Activated effector memory CD4-positive, alpha-beta T cell treated with anti-CD3 and anti-CD28 coated beads, Interleukin-2, amount 50 U/mL, for 16 hours (primary cell): ENCODE data around the gene TXNDC2.
"Not testable (repeated sequence)": the region's sequence is repeated elsewhere in the genome, so short reads cannot be mapped to it uniquely, and the experiment has no call there.

Source experiments
- DNase-seq: peaks from one replicate; pipeline ENCODE4 v3.0.0-alpha.2; 2020

The TXNDC2 gene

GRCh38 chr18:9885170-9886004 is at the start of gene TXNDC2:
Gene TXNDC2, plus strand, starts transcription at chr18:9885973. Its CDS starts 708 bp downstream, at chr18:9886681.
- DNase-seq: no peak

GRCh38 chr18:9838144-9838877 is 47.5 kb upstream of the TXNDC2 start:
- no peak for DNase-seq

GRCh38 chr18:9839211-9839610 is 46.6 kb upstream of the TXNDC2 start:
- DNase-seq: no peak

GRCh38 chr18:9839853-9840252 is 45.9 kb upstream of the TXNDC2 start:
- no peak for DNase-seq

- no peak for DNase-seq
Observed at GRCh38 chr18:9841752-9842151, 44.0 kb upstream of the TXNDC2 start.

- no peak for DNase-seq
Observed at GRCh38 chr18:9842448-9842847, 43.3 kb upstream of the TXNDC2 start.

GRCh38 chr18:9845256-9845655 is 40.5 kb upstream of the TXNDC2 start:
- DNase-seq: no peak

GRCh38 chr18:9846162-9846925 is 39.4 kb upstream of the TXNDC2 start:
- no peak for DNase-seq

- DNase-seq: no peak
Observed at GRCh38 chr18:9848170-9848879, 37.4 kb upstream of the TXNDC2 start.

- DNase-seq: no peak
Observed at GRCh38 chr18:9849407-9850283, 36.1 kb upstream of the TXNDC2 start.

GRCh38 chr18:9850309-9850708 is 35.5 kb upstream of the TXNDC2 start:
- no peak for DNase-seq

GRCh38 chr18:9851511-9851910 is 34.3 kb upstream of the TXNDC2 start:
- no peak for DNase-seq

GRCh38 chr18:9852266-9853081 is 33.3 kb upstream of the TXNDC2 start:
- no peak for DNase-seq

GRCh38 chr18:9854801-9855676 is 30.7 kb upstream of the TXNDC2 start:
- no peak for DNase-seq

GRCh38 chr18:9855681-9856080 is 30.1 kb upstream of the TXNDC2 start:
- DNase-seq: no peak

- DNase-seq: no peak
Observed at GRCh38 chr18:9856092-9856491, 29.7 kb upstream of the TXNDC2 start.

- DNase-seq: not testable (repeated sequence)
Observed at GRCh38 chr18:9857479-9857998, 28.2 kb upstream of the TXNDC2 start.

GRCh38 chr18:9858642-9859041 is 27.1 kb upstream of the TXNDC2 start:
- no peak for DNase-seq

- DNase-seq: no peak
Observed at GRCh38 chr18:9859232-9859631, 26.5 kb upstream of the TXNDC2 start.

GRCh38 chr18:9860682-9861081 is 25.1 kb upstream of the TXNDC2 start:
- DNase-seq: no peak
